ENCODE data around the gene WBP2.

DNA sequence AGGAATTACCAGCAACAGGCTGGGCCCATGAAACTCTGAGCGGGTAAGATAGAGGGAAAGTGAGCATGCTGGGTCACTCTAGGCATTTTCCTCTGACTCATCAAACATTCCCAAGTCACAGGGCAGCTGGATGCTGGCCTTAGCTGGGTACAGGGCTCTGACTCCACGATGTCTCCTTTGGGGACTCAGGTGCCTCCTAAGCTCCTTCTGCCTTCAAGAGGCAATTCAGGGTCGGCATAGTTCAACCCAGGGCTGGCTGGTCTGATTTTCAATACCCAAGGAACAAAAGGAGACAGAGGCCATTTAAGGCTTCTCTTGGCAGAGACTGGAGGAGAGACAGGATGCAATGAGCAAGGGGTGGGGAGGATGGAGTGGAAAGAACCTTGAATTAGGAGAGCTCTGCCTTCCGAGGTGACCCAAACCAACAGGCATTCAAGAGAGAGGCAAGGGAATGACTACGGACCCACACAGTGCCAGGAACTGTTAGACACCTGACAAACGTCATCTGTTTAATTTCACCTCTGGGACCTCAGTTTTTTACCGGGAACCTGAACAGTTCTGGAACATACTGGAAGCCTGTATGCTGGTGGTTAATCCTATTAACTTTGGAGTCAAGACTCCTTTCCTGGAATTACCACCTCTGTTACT, 910 bp downstream of the WBP2 start:
- TF ChIP-seq, protein P1, sequence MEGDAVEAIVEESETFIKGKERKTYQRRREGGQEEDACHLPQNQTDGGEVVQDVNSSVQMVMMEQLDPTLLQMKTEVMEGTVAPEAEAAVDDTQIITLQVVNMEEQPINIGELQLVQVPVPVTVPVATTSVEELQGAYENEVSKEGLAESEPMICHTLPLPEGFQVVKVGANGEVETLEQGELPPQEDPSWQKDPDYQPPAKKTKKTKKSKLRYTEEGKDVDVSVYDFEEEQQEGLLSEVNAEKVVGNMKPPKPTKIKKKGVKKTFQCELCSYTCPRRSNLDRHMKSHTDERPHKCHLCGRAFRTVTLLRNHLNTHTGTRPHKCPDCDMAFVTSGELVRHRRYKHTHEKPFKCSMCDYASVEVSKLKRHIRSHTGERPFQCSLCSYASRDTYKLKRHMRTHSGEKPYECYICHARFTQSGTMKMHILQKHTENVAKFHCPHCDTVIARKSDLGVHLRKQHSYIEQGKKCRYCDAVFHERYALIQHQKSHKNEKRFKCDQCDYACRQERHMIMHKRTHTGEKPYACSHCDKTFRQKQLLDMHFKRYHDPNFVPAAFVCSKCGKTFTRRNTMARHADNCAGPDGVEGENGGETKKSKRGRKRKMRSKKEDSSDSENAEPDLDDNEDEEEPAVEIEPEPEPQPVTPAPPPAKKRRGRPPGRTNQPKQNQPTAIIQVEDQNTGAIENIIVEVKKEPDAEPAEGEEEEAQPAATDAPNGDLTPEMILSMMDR (conservative IDR thresholded peaks at IDR 0.05; ENCODE audit: low read depth, low read length), result no peak
- no peak for TF ChIP-seq EZH2phosphoT487 (IDR thresholded peaks at IDR 0.05; ENCODE audit: borderline replicate concordance, low read length)
